Measurements from ENCODE around the gene RCOR1.

- no peak for TF ChIP-seq EZH2 (IDR thresholded peaks at IDR 0.05; ENCODE audit: borderline replicate concordance, low read depth, low read length, poor library complexity, severe bottlenecking)
- TF ChIP-seq CTCF (conservative IDR thresholded peaks at IDR 0.05; ENCODE audit: low read depth, low read length): no peak
These were observed 33.9 kb upstream of the RCOR1 start for GRCh38 chr14:102558556-102558955.
